ENCODE measurements around the gene VAPB.

- TF ChIP-seq CTCF (IDR thresholded peaks at IDR 0.05) (no peak), POLR2A (IDR thresholded peaks at IDR 0.05) (no peak)
Measured at GRCh38 chr20:58403272-58403671, 14.2 kb downstream of the VAPB start.
